HCT116 (cell line): ENCODE measurements around the gene CDC42SE2. TPM values are rescaled to one million over a fixed set of nuclear protein-coding genes. Genes with fewer than 3 reads are reported as not detected.

ENCODE experiments used
- ATAC-seq: fragments of 200-7000 bp; cut with Tn5 transposase; 2 replicates; pipeline ENCODE4 v1.9.1; 2020; ENCODE audit warnings: mild to moderate bottlenecking, moderate library complexity
- BruUV-seq: library from RNA; stranded (reverse); fragments of 400-500 nt; replicated peaks from 2 replicates; lab custom pipeline; 2021; lab: Mats Ljungman, UMichigan
- CTCF ChIA-PET: fragments of 300-600 bp; sonication (Branson Sonifier 250); formaldehyde crosslinking; loops from one replicate; lab custom pipeline; 2021; ENCODE audit warnings: antibody characterized with exemption; lab: Charles Lee
- POLR2A ChIA-PET: fragments of 300-600, 350-600 bp; sonication (Branson Sonifier 250); formaldehyde crosslinking; loops from one replicate; lab custom pipeline; 2021; ENCODE audit warnings: antibody characterized with exemption; lab: Charles Lee
- RAD21 ChIA-PET, 2 experiments: fragments of 300-600 bp; sonication (Branson Sonifier 250); formaldehyde crosslinking; loops; one replicate each; lab custom pipeline; 2023; ENCODE audit warnings: low total read pairs in 2 of 2; ENCODE audit not compliant: uncharacterized antibody in 2 of 2, unreplicated experiment in 2 of 2, low non-redundant PET in 1 of 2; lab: Charles Lee
- DNase-seq: peaks from one replicate; pipeline ENCODE4 v3.0.0-alpha.2; 2010; ENCODE audit warnings: low read depth, low spot score
- H2AFZ ChIP-seq: fragments of 200-600 bp; shearing (Covaris generic), sonication (generic); 2 replicates; pipeline ENCODE4 v1.6.1; 2017; ENCODE audit warnings: low read depth, mixed run types, mixed read lengths, antibody characterized with exemption, low read length; ENCODE audit not compliant: poor library complexity, severe bottlenecking
- H3K27ac ChIP-seq: 2 replicates; pipeline ENCODE4 v1.5.1; 2012; ENCODE audit warnings: low read depth, low read length
- H3K27me3 ChIP-seq: fragments of 200-600 bp; sonication (generic); 2 replicates; pipeline ENCODE4 v1.6.1; 2016; ENCODE audit warnings: mixed run types, low read length, mixed read lengths; ENCODE audit not compliant: insufficient read depth
- H3K36me3 ChIP-seq, 2 experiments: fragments of 200-500 bp in 1 of 2; fragments of 200-600 bp in 1 of 2; sonication (Bioruptor generic) in 1 of 2; sonication (generic) in 1 of 2; 2 replicates each; pipeline versions ENCODE4 v1.5.1 to v1.6.1; 2014 to 2016; ENCODE audit warnings: low read length in 2 of 2, inconsistent platforms in 1 of 2, mixed read lengths in 1 of 2, mixed run types in 1 of 2; ENCODE audit not compliant: insufficient read depth in 2 of 2, control insufficient read depth in 1 of 2
- H3K4me1 ChIP-seq, 2 experiments: fragments of 200-600 bp in 1 of 2; sonication (generic) in 1 of 2; 2 replicates each; pipeline versions ENCODE4 v1.5.1 to v1.6.1; 2012 to 2017; ENCODE audit warnings: low read length in 2 of 2, inconsistent platforms in 1 of 2, mild to moderate bottlenecking in 1 of 2, mixed read lengths in 1 of 2, mixed run types in 1 of 2, moderate library complexity in 1 of 2; ENCODE audit not compliant: insufficient read depth in 2 of 2, control insufficient read depth in 1 of 2
- H3K4me2 ChIP-seq: fragments of 200-600 bp; sonication (generic); 2 replicates; pipeline ENCODE4 v1.6.1; 2017; ENCODE audit warnings: mixed run types, low read length, mixed read lengths
- H3K4me3 ChIP-seq, 2 experiments: fragments of 200-600 bp in 1 of 2; sonication (generic) in 1 of 2; replicated peaks in 1 of 2; 2 replicates each; pipeline ENCODE4 v1.5.1; 2011 to 2016; ENCODE audit warnings: low read length in 2 of 2, control low read depth in 1 of 2, low read depth in 1 of 2, mild to moderate bottlenecking in 1 of 2, mixed read lengths in 1 of 2, mixed run types in 1 of 2
- H3K79me2 ChIP-seq: fragments of 200-600 bp; sonication (generic); 2 replicates; pipeline ENCODE4 v1.6.1; 2017; ENCODE audit warnings: mild to moderate bottlenecking, mixed run types, low read length, moderate library complexity, mixed read lengths; ENCODE audit not compliant: insufficient read depth
- H3K9ac ChIP-seq: fragments of 200-600 bp; sonication (generic); 2 replicates; pipeline ENCODE4 v1.6.1; 2016; ENCODE audit warnings: low read length, mixed read lengths
- H3K9me2 ChIP-seq: fragments of 200-600 bp; sonication (generic), shearing (Covaris generic); 2 replicates; pipeline ENCODE4 v1.6.1; 2017; ENCODE audit warnings: mixed run types, mild to moderate bottlenecking, moderate library complexity; ENCODE audit not compliant: insufficient read depth
- H3K9me3 ChIP-seq, 2 experiments: fragments of 200-500 bp in 1 of 2; fragments of 200-600 bp in 1 of 2; sonication (Bioruptor generic) in 1 of 2; sonication (generic) in 1 of 2; 2 replicates each; pipeline ENCODE4 v1.6.1; 2014 to 2017; ENCODE audit warnings: low read length in 2 of 2, mixed read lengths in 2 of 2, inconsistent platforms in 1 of 2, low read depth in 1 of 2, mild to moderate bottlenecking in 1 of 2, mixed run types in 1 of 2, moderate library complexity in 1 of 2; ENCODE audit not compliant: control insufficient read depth in 1 of 2, insufficient read depth in 1 of 2
- H4K20me1 ChIP-seq: fragments of 200-600 bp; sonication (generic), shearing (Covaris generic); 2 replicates; pipeline ENCODE4 v1.6.1; 2017; ENCODE audit warnings: mixed run types, mild to moderate bottlenecking, moderate library complexity; ENCODE audit not compliant: insufficient read depth
- ATF3 ChIP-seq: IDR thresholded peaks from 2 replicates; pipeline ENCODE4 v1.6.1; 2012
- CBX3 ChIP-seq: IDR thresholded peaks from 2 replicates; pipeline ENCODE4 v1.6.1; 2012; ENCODE audit warnings: low read depth
- CEBPB ChIP-seq: IDR thresholded peaks from 2 replicates; pipeline ENCODE4 v1.6.1; 2012; ENCODE audit warnings: low read depth
- POLR2AphosphoS5 ChIP-seq: IDR thresholded peaks from 2 replicates; pipeline ENCODE4 v1.6.1; 2011; ENCODE audit warnings: mild to moderate bottlenecking, low read depth, low read length, moderate library complexity
- RAD21 ChIP-seq: IDR thresholded peaks from 2 replicates; pipeline ENCODE4 v1.6.1; 2012; ENCODE audit warnings: low read depth, mild to moderate bottlenecking
- REST ChIP-seq: IDR thresholded peaks from 2 replicates; pipeline ENCODE4 v1.6.1; 2012; ENCODE audit warnings: low read depth
- SP1 ChIP-seq: IDR thresholded peaks from 2 replicates; pipeline ENCODE4 v1.6.1; 2012; ENCODE audit warnings: low read depth
- SRF ChIP-seq: IDR thresholded peaks from 2 replicates; pipeline ENCODE4 v1.6.1; 2012; ENCODE audit warnings: low read depth
- YY1 ChIP-seq: IDR thresholded peaks from 2 replicates; pipeline ENCODE4 v1.6.1; 2011; ENCODE audit warnings: low read length, low read depth, moderate library complexity, mild to moderate bottlenecking; ENCODE audit not compliant: insufficient replicate concordance; ENCODE audit errors: extremely low read depth
- ZBTB33 ChIP-seq: IDR thresholded peaks from 2 replicates; pipeline ENCODE4 v1.6.1; 2011; ENCODE audit warnings: mild to moderate bottlenecking, low read length, moderate library complexity; ENCODE audit not compliant: insufficient replicate concordance; ENCODE audit errors: extremely low read depth
- intact Hi-C: fragments of 100-400 bp; cut with micrococcal nuclease; formaldehyde crosslinking; loops from 2 replicates; pipeline ENCODE4 v1.10.0; 2022
- total RNA-seq: library from RNA; stranded (reverse); gene quantifications from one replicate; pipeline ENCODE4 v1.2.1, GENCODE V29; 2021; ENCODE audit not compliant: unreplicated experiment
- TF ChIP-seq, protein P1 (sequence below), 3 experiments: fragments of 200-600 bp in 1 of 3; sonication (generic) in 1 of 3; IDR thresholded peaks in 2 of 3; conservative IDR thresholded peaks in 1 of 3; 2 replicates each; pipeline ENCODE4 v1.5.1; 2012 to 2017; ENCODE audit warnings: low read depth in 2 of 3, low read length in 2 of 3, antibody characterized with exemption in 1 of 3, borderline replicate concordance in 1 of 3, control low read depth in 1 of 3, mild to moderate bottlenecking in 1 of 3, mixed read lengths in 1 of 3, mixed run types in 1 of 3, moderate library complexity in 1 of 3; ENCODE audit not compliant: insufficient read depth in 1 of 3

The CDC42SE2 gene
- total RNA-seq, 1 experiment from 2014 or later = 27.0 TPM

- TF ChIP-seq REST = no peak
- no peak for TF ChIP-seq ATF3
- no peak for TF ChIP-seq RAD21
- TF ChIP-seq CBX3 = no peak
- TF ChIP-seq SP1 = no peak
- TF ChIP-seq CEBPB = no peak
- TF ChIP-seq, all 23 proteins: peak for 0
These were observed 8.9 kb downstream of the CDC42SE2 start (continued) for GRCh38 chr5:131272724-131273123.

GRCh38 chr5:131274326-131275063 lies 10.6 kb downstream of the CDC42SE2 start:
- Histone ChIP-seq H3K36me3 (no peaks in the 10 kb centered on the region), H3K4me1 (peaks cover 21 to 39% of the 10 kb centered on the region in 2 experiments), H3K27ac (no peak overlapping the region), H2AFZ (no peak overlapping the region), H3K79me2 (peaks cover 84% of the 10 kb centered on the region), H3K4me2 (no peak overlapping the region), H3K9ac (no peak overlapping the region), H3K9me2 (no peaks in the 10 kb centered on the region), H3K9me3 (no peaks in the 10 kb centered on the region), H4K20me1 (no peaks in the 10 kb centered on the region), H3K4me3 (no peak overlapping the region), H3K27me3 (no peaks in the 10 kb centered on the region)
- CTCF ChIA-PET = no interaction called here
- BruUV-seq = no TSS peak
- TF ChIP-seq ATF3 (no peak), POLR2AphosphoS5 (no peak), ZBTB33 (no peak), YY1 (no peak), SRF (no peak)
- TF ChIP-seq, protein P1, sequence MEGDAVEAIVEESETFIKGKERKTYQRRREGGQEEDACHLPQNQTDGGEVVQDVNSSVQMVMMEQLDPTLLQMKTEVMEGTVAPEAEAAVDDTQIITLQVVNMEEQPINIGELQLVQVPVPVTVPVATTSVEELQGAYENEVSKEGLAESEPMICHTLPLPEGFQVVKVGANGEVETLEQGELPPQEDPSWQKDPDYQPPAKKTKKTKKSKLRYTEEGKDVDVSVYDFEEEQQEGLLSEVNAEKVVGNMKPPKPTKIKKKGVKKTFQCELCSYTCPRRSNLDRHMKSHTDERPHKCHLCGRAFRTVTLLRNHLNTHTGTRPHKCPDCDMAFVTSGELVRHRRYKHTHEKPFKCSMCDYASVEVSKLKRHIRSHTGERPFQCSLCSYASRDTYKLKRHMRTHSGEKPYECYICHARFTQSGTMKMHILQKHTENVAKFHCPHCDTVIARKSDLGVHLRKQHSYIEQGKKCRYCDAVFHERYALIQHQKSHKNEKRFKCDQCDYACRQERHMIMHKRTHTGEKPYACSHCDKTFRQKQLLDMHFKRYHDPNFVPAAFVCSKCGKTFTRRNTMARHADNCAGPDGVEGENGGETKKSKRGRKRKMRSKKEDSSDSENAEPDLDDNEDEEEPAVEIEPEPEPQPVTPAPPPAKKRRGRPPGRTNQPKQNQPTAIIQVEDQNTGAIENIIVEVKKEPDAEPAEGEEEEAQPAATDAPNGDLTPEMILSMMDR (IDR thresholded peaks at IDR 0.05 in 2 of 3, conservative IDR thresholded peaks at IDR 0.05 in 1 of 3; ENCODE audit: borderline replicate concordance in 1 of 3, insufficient read depth in 1 of 3, low read depth in 2 of 3, low read length in 2 of 3) = no peak
- RAD21 ChIA-PET = no interaction called here
- POLR2A ChIA-PET = interaction anchor here (1.3 kb wide), 1 partner anchor 10 kb away, joined by 4 read pairs; the partner anchor contains the start of gene CDC42SE2
- no peak for DNase-seq
- ATAC-seq = no peak
- intact Hi-C loops = no loop called here
